GM15510 (cell line): Measurements from ENCODE around the gene NAA15.

ENCODE experiments used
- POLR2A ChIP-seq: IDR thresholded peaks from 3 replicates; pipeline ENCODE4 v1.6.1; 2011; ENCODE audit warnings: borderline replicate concordance; ENCODE audit not compliant: insufficient read length; ENCODE audit errors: extremely low read depth

NAA15 gene

GRCh38 chr4:139317635-139318034 lies 16.3 kb downstream of the NAA15 start:
- no peak for TF ChIP-seq POLR2A

- no peak for TF ChIP-seq POLR2A
These were observed 18.3 kb downstream of the NAA15 start for GRCh38 chr4:139319571-139319970.

GRCh38 chr4:139324620-139325019 lies 23.3 kb downstream of the NAA15 start:
- no peak for TF ChIP-seq POLR2A

- TF ChIP-seq POLR2A, result no peak
These were observed 28.4 kb downstream of the NAA15 start for GRCh38 chr4:139329665-139330200.

DNA sequence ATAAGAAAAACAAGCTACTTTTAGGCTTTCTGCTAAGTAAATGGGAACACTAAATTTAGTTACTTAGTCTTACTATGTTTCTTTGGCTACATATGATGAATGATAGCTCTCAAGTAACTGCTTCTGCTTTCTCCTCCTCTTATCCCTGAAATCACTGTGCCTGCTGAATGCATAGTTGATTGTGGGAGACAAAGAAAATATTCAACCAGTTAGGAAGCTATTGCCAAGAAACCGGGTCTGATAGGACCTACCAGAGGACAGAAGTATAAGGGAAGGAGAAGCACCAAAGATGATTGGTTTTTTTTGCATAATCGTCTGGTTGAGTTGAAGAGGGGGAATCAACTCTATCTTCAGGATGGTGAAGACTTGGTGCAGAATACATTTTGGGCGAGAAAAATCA lies 29.0 kb downstream of the NAA15 start:
- no peak for TF ChIP-seq POLR2A

- TF ChIP-seq POLR2A, result no peak
These were observed 29.9 kb downstream of the NAA15 start for GRCh38 chr4:139331185-139331584.

- no peak for TF ChIP-seq POLR2A
These were observed 31.7 kb downstream of the NAA15 start for GRCh38 chr4:139333046-139333445.

DNA sequence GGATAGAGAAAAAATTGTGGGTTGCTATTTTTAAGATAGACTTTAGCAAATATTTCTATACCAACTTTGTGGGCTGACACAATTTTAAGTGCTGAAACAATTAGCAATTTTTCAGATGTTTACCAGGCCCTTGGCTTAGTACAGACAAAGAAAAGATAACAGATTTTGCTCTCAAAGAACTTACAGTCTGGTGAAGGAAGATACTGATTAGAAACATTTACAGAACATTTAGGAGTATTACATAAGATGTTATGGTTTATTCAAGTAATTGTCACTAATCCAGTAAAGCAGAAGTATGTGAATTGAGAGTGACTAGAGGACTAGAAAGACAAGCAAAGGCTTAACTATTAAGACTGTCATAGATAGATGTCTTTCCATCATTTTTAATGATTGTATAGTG lies 36.3 kb downstream of the NAA15 start:
- no peak for TF ChIP-seq POLR2A

- no peak for TF ChIP-seq POLR2A
These were observed 60.0 kb downstream of the NAA15 start for GRCh38 chr4:139361301-139361700.

GRCh38 chr4:139367421-139368090 lies 66.3 kb downstream of the NAA15 start:
- TF ChIP-seq POLR2A, result no peak

DNA sequence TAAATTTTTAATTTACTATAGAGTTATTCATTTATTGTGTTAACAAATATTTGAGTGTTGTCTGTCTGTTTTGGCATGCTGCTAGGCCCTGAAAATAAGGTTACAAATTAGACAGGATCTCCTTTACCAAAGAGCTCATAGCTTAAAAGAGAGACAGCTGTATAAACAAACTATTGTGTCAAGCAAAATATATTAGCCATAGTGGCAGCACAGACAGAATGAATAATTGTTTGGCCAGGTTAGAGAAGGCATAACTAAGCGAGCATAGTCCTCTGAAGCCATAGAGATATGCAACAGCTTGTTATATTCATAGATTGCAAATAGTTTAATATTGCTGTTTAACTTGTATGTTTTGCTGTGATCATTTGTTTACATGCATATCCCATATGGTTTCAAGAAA lies 67.7 kb downstream of the NAA15 start:
- TF ChIP-seq POLR2A, result no peak

DNA sequence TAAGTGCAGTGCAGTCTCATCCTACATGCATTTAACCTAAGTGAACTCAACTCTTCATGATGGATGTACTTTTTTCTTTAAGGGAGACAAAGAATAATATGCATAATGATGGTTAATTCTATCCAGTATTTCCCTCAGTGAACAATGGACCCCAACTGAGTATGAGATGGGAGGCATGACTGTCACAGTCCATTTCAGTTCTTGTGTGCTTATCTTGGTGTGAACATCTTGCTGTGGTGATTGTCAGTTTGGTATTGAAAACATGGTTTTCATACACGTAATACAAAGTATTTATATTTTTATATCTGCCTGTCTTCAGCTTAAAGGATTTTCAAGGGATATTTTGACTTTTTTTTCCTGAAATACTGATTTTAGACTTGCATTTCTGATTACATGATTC lies 72.9 kb downstream of the NAA15 start:
- TF ChIP-seq POLR2A, result no peak

GRCh38 chr4:139386421-139386820 lies 85.1 kb downstream of the NAA15 start:
- no peak for TF ChIP-seq POLR2A

- TF ChIP-seq POLR2A, result no peak
These were observed 87.8 kb downstream of the NAA15 start for GRCh38 chr4:139389102-139389501.

DNA sequence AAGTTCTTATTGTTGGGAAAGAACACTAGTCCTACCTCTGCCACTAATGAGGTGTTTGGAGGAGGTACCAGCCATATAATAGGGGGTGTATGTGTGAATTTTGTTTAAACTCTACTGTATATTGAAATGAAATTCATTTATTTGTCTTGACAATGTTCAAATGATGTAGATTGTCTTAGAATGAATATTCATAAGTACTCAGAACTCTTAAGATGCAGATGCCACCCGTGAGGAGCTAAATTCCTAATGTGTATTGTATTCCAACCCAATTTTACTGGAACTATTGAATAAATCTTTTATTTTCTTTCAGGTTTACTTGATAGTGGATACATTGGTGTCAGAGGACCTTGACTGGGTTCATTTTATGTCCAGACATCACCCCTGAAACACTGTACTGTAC lies 88.7 kb downstream of the NAA15 start:
- TF ChIP-seq POLR2A, result no peak

GRCh38 chr4:139391731-139392130 lies 90.4 kb downstream of the NAA15 start:
- TF ChIP-seq POLR2A, result no peak
